Measurements from ENCODE around the gene APLN. TPM values are rescaled to one million over a fixed set of nuclear protein-coding genes. Genes with fewer than 3 reads are reported as not detected.
A peak's percentile ranks its signal among the peaks of the same experiment; 100 is the strongest.

Gene APLN
- total RNA-seq, 1 experiment from 2014 or later = 8.5 TPM

GRCh38 chrX:129600981-129601424, 53.8 kb downstream of the APLN start:
- intact Hi-C loops (cut with micrococcal nuclease) = loop anchor here (5.0 to 10.0 kb wide), 2 partner anchors 304 to 591 kb away; partner anchors contain the start of gene UTP14A
- no peak overlapping the region for H3K4me3 ChIP-seq (ENCODE audit: low read length)
- TF ChIP-seq CTCF (conservative IDR thresholded peaks at IDR 0.05; ENCODE audit: low read depth, low read length) (peak; percentile 74), EZH2phosphoT487 (IDR thresholded peaks at IDR 0.05; ENCODE audit: borderline replicate concordance, low read length) (no peak)
- no peak overlapping the region for H2AFZ ChIP-seq (ENCODE audit: low read length)
- H3K9ac ChIP-seq (ENCODE audit: low read length) = no peak overlapping the region
- CTCF ChIA-PET = interaction anchor here (0.5 to 0.7 kb wide), 2 partner anchors 13 to 460 kb away, joined by 3 to 7 read pairs; no protein-coding TSS in a partner anchor
- H3K79me2 ChIP-seq (ENCODE audit: low read length) = no peaks in the 10 kb centered on the region
- no peaks in the 10 kb centered on the region for H3K36me3 ChIP-seq (ENCODE audit: low read depth, low read length)
- no peak overlapping the region for H3K27ac ChIP-seq (ENCODE audit: low read length)
- no peak overlapping the region for H3K4me2 ChIP-seq (ENCODE audit: low read length)
- H3K4me1 ChIP-seq (ENCODE audit: insufficient read depth, low read length) = peaks cover 9% of the 10 kb centered on the region; the same call in 1 of the 2 replicates
- H3K9me2 ChIP-seq (replicated peaks; ENCODE audit: low read length) = no peaks in the 10 kb centered on the region
- H3F3A ChIP-seq (ENCODE audit: low read length, unreplicated experiment) = no peaks in the 10 kb centered on the region
- no peaks in the 10 kb centered on the region for H3K27me3 ChIP-seq (ENCODE audit: low read length)
- DNase-seq (peak; percentile 51), ATAC-seq (peak; percentile 41)
- no peaks in the 10 kb centered on the region for H3K9me3 ChIP-seq (ENCODE audit: low read length)
- POLR2A ChIA-PET (ENCODE audit: unreplicated experiment) = no interaction called here
- BruUV-seq (replicated peaks) = no TSS peak
- no peaks in the 10 kb centered on the region for H4K20me1 ChIP-seq (ENCODE audit: low read length)

- H3K4me1 ChIP-seq (ENCODE audit: insufficient read depth, low read length) = peaks cover 9% of the 10 kb centered on the region; the same call in 1 of the 2 replicates
- H3K4me3 ChIP-seq (ENCODE audit: low read length) = no peak overlapping the region
- no peak for DNase-seq
- H3K4me2 ChIP-seq (ENCODE audit: low read length) = no peak overlapping the region
- no peaks in the 10 kb centered on the region for H3F3A ChIP-seq (ENCODE audit: low read length, unreplicated experiment)
- intact Hi-C loops (cut with micrococcal nuclease) = loop anchor here (5.0 to 10.0 kb wide), 2 partner anchors 305 to 592 kb away; partner anchors contain the start of gene UTP14A
- no TSS peak for BruUV-seq (replicated peaks)
- no peaks in the 10 kb centered on the region for H3K79me2 ChIP-seq (ENCODE audit: low read length)
- CTCF ChIA-PET = no interaction called here
- H3K9me2 ChIP-seq (replicated peaks; ENCODE audit: low read length) = no peaks in the 10 kb centered on the region
- H3K27me3 ChIP-seq (ENCODE audit: low read length) = no peaks in the 10 kb centered on the region
- TF ChIP-seq EZH2phosphoT487 (IDR thresholded peaks at IDR 0.05; ENCODE audit: borderline replicate concordance, low read length) (no peak), EZH2 (IDR thresholded peaks at IDR 0.05; ENCODE audit: low read length, unreplicated experiment) (no peak), CTCF (conservative IDR thresholded peaks at IDR 0.05; ENCODE audit: low read depth, low read length) (no peak)
- POLR2A ChIA-PET (ENCODE audit: unreplicated experiment) = no interaction called here
- ATAC-seq = no peak
- H3K36me3 ChIP-seq (ENCODE audit: low read depth, low read length) = no peaks in the 10 kb centered on the region
- H4K20me1 ChIP-seq (ENCODE audit: low read length) = no peaks in the 10 kb centered on the region
- H3K9me3 ChIP-seq (ENCODE audit: low read length) = no peaks in the 10 kb centered on the region
- no peak overlapping the region for H3K9ac ChIP-seq (ENCODE audit: low read length)
- no peak overlapping the region for H3K27ac ChIP-seq (ENCODE audit: low read length)
- H2AFZ ChIP-seq (ENCODE audit: low read length) = no peak overlapping the region
Observed at GRCh38 chrX:129599996-129600395, 54.8 kb downstream of the APLN start.

- no peaks in the 10 kb centered on the region for H3K9me3 ChIP-seq (ENCODE audit: low read length)
- ATAC-seq = no peak
- no peak for DNase-seq
- H3F3A ChIP-seq (ENCODE audit: low read length, unreplicated experiment) = no peaks in the 10 kb centered on the region
- no peak overlapping the region for H3K27ac ChIP-seq (ENCODE audit: low read length)
- H3K27me3 ChIP-seq (ENCODE audit: low read length) = no peaks in the 10 kb centered on the region
- no peak overlapping the region for H3K9ac ChIP-seq (ENCODE audit: low read length)
- H2AFZ ChIP-seq (ENCODE audit: low read length) = no peak overlapping the region
- intact Hi-C loops (cut with micrococcal nuclease) = no loop called here
- H3K36me3 ChIP-seq (ENCODE audit: low read depth, low read length) = no peaks in the 10 kb centered on the region
- H3K79me2 ChIP-seq (ENCODE audit: low read length) = no peaks in the 10 kb centered on the region
- H3K4me1 ChIP-seq (ENCODE audit: insufficient read depth, low read length) = peaks cover 7% of the 10 kb centered on the region; the same call in 1 of the 2 replicates
- no peak overlapping the region for H3K4me2 ChIP-seq (ENCODE audit: low read length)
- POLR2A ChIA-PET (ENCODE audit: unreplicated experiment) = no interaction called here
- CTCF ChIA-PET = no interaction called here
- no peaks in the 10 kb centered on the region for H4K20me1 ChIP-seq (ENCODE audit: low read length)
- H3K9me2 ChIP-seq (replicated peaks; ENCODE audit: low read length) = no peaks in the 10 kb centered on the region
- BruUV-seq (replicated peaks) = no TSS peak
- no peak for TF ChIP-seq CTCF (conservative IDR thresholded peaks at IDR 0.05; ENCODE audit: low read depth, low read length)
- TF ChIP-seq EZH2phosphoT487 (IDR thresholded peaks at IDR 0.05; ENCODE audit: borderline replicate concordance, low read length) = no peak
- no peak for TF ChIP-seq EZH2 (IDR thresholded peaks at IDR 0.05; ENCODE audit: low read length, unreplicated experiment)
- H3K4me3 ChIP-seq (ENCODE audit: low read length) = no peak overlapping the region
Observed at GRCh38 chrX:129599499-129599898, 55.3 kb downstream of the APLN start.
